NCI-H2196 treated with DMSO at 0.1 percent for 48 hours (cell line): ENCODE measurements around the gene DYRK1B.
"Not testable (repeated sequence)": the region's sequence is repeated elsewhere in the genome, so short reads cannot be mapped to it uniquely, and the experiment has no call there.

ENCODE experiments used
- DNase-seq: peaks from one replicate; lab custom pipeline; 2025; ENCODE audit not compliant: unreplicated experiment; lab: John Stamatoyannopoulos, UW

The DYRK1B gene

GRCh38 chr19:39833464-39834286 lies at the start of gene DYRK1B:
TSS of gene DYRK1B (minus strand) at chr19:39834162. CDS start at chr19:39831867, 2,295 bp downstream.
- peak; percentile 95 for DNase-seq

DNA sequence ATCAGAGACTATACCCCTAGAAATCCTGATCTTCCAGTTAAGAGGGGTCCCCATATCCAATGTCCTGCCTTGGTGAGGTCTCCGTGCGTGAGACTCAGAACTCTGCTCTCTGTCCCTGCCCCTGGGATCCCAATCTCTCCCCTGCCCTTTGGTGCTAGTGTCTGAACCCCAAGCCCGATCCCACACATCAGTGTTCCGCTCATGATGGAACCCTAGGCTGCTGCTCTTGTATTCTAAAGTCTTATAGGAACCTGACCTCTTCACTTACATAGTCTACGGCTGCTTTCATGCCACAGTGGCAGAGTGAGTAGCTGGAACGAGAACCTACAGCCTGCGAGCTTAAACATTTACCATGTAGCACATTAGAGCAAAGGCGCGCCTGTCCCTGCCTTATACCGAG lies 48.7 kb upstream of the DYRK1B start:
- not testable (repeated sequence) for DNase-seq

GRCh38 chr19:39881495-39882110 lies 47.6 kb upstream of the DYRK1B start:
- DNase-seq, result not testable (repeated sequence)

GRCh38 chr19:39880241-39880640 lies 46.3 kb upstream of the DYRK1B start:
- DNase-seq, result not testable (repeated sequence)

- not testable (repeated sequence) for DNase-seq
Measured at GRCh38 chr19:39879796-39880195, 45.8 kb upstream of the DYRK1B start.

- DNase-seq, result not testable (repeated sequence)
Measured at GRCh38 chr19:39878866-39879265, 44.9 kb upstream of the DYRK1B start.

GRCh38 chr19:39878398-39878797 lies 44.4 kb upstream of the DYRK1B start:
- DNase-seq, result no peak

DNA sequence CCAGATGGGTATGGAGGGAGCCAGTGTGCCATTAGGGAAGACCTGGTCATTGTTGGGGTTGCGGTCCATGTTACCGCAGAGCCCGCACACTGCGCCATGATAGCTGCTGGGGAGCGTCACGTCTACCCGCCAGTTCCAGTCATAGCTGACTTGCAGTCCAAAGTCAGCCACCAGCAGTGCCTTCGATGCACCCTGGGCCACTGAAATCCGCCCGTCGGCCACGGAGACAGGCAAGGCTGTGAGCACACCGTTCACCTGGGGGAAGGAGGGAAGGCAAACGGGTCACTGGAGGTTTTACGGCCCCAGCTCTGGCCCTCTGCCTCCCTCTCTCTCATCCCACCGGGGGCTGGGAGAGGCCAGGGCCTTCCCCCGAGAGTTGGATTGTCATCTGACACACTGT lies 44.0 kb upstream of the DYRK1B start:
- not testable (repeated sequence) for DNase-seq

- not testable (repeated sequence) for DNase-seq
Measured at GRCh38 chr19:39877488-39877887, 43.5 kb upstream of the DYRK1B start.

DNA sequence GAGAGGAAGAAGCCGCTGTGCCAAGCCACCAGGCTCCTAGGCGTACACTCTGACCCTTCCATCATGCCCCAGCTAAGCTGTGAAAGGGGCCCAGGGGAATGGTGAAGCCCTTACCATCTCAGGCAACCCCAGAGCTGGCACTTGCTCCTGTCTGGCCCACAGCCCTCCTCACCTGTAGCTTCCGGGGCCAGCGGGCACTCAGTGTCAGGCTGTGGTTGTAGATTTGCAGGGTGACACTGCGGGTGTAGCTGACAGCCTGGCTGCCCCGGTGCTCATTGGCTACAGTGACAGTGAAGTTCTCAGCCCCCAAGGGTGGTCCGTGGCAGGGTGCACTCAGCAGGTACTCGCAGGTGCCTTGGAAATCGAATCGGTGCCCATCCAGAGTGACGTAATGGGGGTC lies 42.5 kb upstream of the DYRK1B start:
- DNase-seq, result not testable (repeated sequence)

DNA sequence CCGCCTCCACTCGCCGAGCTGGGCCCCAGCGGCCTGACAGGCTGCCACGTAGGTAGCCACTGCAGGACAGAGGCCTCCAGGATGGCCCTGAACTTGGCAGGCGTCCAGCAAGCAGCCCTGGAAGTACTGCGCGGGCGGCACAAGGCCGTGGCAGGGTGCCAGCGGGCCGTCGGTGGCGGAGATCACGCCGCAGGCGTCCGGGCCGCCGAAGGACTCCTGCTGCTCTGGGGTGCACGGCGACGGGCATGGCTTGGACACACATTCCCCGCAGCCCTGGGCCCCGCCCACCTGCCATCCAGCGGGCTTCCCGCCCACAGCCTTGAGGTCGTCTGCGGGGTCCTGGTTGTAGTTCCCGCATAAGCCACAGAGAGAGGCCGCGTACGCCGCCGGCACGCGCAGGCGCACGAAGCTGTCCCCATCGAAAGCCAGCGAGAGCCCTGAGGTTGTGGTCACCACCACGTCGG lies 41.5 kb upstream of the DYRK1B start:
- not testable (repeated sequence) for DNase-seq

DNA sequence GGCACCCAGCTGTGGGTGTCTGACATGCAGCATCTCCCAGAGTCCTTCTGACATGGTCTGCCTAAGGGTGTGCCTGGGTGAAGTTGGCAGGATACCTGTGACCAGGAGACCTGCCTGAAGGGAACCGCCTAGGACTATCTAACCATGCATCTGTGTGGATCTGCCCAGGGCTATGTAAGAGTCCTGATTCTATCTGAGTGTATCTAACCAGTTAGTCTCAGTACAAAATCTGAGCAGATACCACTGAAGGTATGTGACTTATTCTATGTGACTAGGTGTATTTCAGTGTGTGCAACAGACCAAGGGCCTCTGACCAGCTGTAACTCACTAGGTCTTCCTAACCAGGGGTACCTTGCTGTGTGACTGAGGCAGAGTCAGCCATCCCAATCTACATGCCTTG lies 40.4 kb upstream of the DYRK1B start:
- DNase-seq, result no peak

- no peak for DNase-seq
Measured at GRCh38 chr19:39873385-39873784, 39.4 kb upstream of the DYRK1B start.

DNA sequence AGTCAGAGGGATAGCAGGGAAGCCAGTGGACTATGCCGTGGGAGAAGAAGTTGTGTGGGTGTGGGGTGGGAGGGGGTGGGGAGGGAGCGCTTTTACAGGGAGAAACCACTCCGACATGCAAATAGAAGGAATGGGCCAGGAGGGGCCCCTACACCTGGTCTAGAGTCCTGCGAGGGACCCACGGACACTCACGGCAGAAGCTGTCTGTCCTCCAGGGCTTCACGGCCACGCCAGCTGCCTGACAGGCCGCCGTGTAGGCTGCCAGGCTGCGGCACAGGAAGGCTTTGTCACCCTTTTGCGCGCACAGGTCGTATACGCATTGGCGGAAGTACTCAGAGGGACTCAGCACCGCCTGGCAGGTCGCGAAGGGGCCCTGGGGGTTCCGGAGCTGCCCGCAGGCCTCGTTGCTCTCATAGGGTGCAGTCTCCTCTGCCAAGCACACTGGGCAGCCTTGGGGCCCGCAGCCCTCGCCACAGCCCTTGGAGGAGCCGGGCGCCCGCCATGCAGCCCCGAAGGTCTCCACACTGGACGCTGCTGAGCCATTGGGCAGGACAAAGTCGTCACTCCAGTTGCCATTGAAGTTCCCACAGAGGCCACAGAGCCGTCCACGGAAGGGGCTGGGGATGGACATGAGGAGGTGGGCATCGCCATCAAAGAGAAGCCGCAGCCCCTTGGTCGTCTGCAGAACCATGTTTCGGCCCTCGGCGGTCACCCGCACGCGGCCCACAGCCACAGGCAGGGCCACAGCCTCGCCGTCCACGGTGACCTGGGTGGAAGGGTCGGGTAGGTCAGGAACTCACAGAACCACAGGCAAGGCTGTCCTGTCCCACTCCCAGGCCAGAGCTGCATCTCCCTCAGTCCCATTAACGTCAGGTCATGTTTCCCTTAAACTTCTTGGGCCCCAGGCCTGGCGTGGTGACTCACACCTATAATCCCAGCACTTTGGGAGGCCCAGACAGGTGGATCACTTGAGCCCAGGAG lies 38.2 kb upstream of the DYRK1B start:
- DNase-seq, result no peak

GRCh38 chr19:39871362-39871761 lies 37.4 kb upstream of the DYRK1B start:
- no peak for DNase-seq

- peak; percentile 18 for DNase-seq
Measured at GRCh38 chr19:39870171-39870971, 36.4 kb upstream of the DYRK1B start.

DNA sequence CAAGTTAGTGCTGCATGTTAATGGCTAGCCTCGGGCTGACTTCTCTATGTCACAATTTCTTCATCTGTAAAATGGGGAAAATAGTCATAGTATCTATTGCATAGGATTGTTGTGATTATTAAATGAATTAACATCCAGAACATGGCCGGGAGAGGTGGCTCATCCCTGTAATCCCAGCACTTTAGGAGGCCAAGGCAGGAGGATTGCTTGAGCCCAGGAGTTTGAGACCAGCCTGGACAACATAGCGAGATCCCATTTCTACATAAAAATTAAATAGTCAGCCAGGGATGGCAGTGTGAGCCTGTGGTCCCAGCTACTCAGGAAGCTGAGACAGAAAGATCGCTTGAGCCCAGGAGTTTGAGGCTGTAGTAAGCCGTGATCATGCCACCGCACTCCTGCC lies 34.0 kb upstream of the DYRK1B start:
- no peak for DNase-seq

DNA sequence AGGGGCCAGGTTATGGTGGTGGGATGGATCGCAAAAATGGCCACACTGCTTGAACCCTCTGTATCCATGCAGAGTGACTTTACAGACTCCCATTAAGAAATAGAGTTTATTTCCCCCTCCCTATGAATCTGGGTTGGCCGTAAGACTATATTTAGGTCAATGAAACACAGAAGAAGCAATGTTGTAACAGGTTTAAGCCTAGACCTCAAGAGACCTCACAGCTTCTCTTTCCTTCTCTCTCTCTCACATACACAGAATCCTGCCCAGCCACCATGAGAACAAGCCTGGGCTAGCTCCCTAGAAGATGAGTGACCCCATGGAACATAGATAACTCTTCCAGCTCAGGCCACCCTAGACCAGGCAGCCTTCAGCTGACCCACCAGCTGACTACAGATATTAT lies 33.2 kb upstream of the DYRK1B start:
- no peak for DNase-seq

GRCh38 chr19:39865953-39866352 lies 32.0 kb upstream of the DYRK1B start:
- DNase-seq, result no peak

DNA sequence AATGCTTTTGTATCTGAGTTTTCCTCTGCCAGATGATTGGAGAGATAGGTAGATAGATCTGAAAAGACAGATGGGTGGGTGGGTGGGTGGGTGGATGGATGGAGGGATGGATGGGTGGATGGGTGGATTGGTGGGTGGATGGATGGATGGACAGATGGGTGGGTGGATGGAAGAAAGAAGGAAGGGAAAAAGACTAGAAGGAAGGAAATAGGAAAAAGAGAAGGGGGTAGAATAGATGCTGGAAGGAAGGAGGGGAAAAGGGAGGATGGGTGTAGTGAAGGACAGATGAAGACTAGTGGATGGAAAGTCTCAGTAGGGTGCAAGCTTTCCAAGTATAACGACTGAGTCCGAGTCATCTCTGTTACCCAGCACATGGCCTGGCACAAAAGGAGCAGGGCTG lies 31.2 kb upstream of the DYRK1B start:
- DNase-seq, result no peak
